Lower lobe of right lung (tissue), 2 donors: Measurements from ENCODE around the gene HDAC9. TPM values are rescaled to one million over a fixed set of nuclear protein-coding genes. Genes with fewer than 3 reads are reported as not detected.

ENCODE experiments used
- ATAC-seq, 2 donors: fragments of 200-7000 bp; cut with Tn5 transposase; one replicate each; pipeline ENCODE4 v1.9.1; 2020 to 2022; ENCODE audit warnings: mild to moderate bottlenecking in 2 of 2, moderate library complexity in 2 of 2
- DNase-seq: peaks from one replicate; pipeline ENCODE4 v3.0.0-alpha.2; 2020
- H3K27ac ChIP-seq: fragments of 200-600 bp; one replicate; pipeline ENCODE4 v1.8.0; 2022
- H3K27me3 ChIP-seq: fragments of 200-600 bp; one replicate; pipeline ENCODE4 v1.8.0; 2022; ENCODE audit warnings: low read depth
- H3K36me3 ChIP-seq: fragments of 200-600 bp; one replicate; pipeline ENCODE4 v1.8.0; 2022; ENCODE audit warnings: mild to moderate bottlenecking
- H3K4me1 ChIP-seq: fragments of 200-600 bp; one replicate; pipeline ENCODE4 v1.8.0; 2022
- H3K4me3 ChIP-seq: fragments of 200-600 bp; one replicate; pipeline ENCODE4 v1.8.0; 2022; ENCODE audit warnings: mild to moderate bottlenecking
- H3K9me3 ChIP-seq: fragments of 200-600 bp; one replicate; pipeline ENCODE4 v1.8.0; 2022
- CTCF ChIP-seq: fragments of 200-600 bp; IDR thresholded peaks from one replicate; pipeline ENCODE4 v1.8.0; 2022; ENCODE audit warnings: antibody characterized with exemption, mild to moderate bottlenecking
- intact Hi-C: fragments of 100-400 bp; cut with DNase I; formaldehyde crosslinking; loops from one replicate; pipeline ENCODE4 v1.11.0; 2022
- total RNA-seq: library from RNA; stranded (reverse); fragmentation: NEBNext Ultra II Directional; extraction: Animal tissue kit (Norgen Biotek cat#: 25700); gene quantifications from one replicate; pipeline ENCODE4 v1.2.1, GENCODE V29; 2021
- donor health status: DM: no; HTN: yes; CAD: no; lungs with severe emphysema.

HDAC9 gene
- total RNA-seq, 1 donor from 2014 or later: 14.3 TPM

- Histone ChIP-seq H3K27me3 (no peaks in the 10 kb centered on the region), H3K36me3 (no peaks in the 10 kb centered on the region), H3K4me1 (peaks cover 16% of the 10 kb centered on the region), H3K27ac (no peak overlapping the region), H3K4me3 (no peak overlapping the region), H3K9me3 (no peaks in the 10 kb centered on the region)
- intact Hi-C loops: no loop called here
- TF ChIP-seq CTCF: no peak
- DNase-seq (no peak), ATAC-seq (peak; percentile 67 to 80)
These were observed 4.0 kb downstream of the HDAC9 start for GRCh38 chr7:18499407-18500177.

- DNase-seq (no peak), ATAC-seq (no peak)
- H3K27me3 ChIP-seq: no peaks in the 10 kb centered on the region
- H3K36me3 ChIP-seq: no peaks in the 10 kb centered on the region
- intact Hi-C loops: no loop called here
- no peak overlapping the region for H3K27ac ChIP-seq
- no peak for TF ChIP-seq CTCF
- no peak overlapping the region for H3K4me3 ChIP-seq
- H3K9me3 ChIP-seq: no peaks in the 10 kb centered on the region
- peaks cover 4% of the 10 kb centered on the region for H3K4me1 ChIP-seq
These were observed 7.7 kb downstream of the HDAC9 start for GRCh38 chr7:18503126-18503866.

GRCh38 chr7:18504965-18505364, 9.4 kb downstream of the HDAC9 start:
- DNase-seq (no peak), ATAC-seq (no peak)

GRCh38 chr7:18505870-18506460, 10.4 kb downstream of the HDAC9 start:
- DNase-seq (no peak), ATAC-seq (no peak)
- intact Hi-C loops: no loop called here
- H3K27me3 ChIP-seq: no peaks in the 10 kb centered on the region
- TF ChIP-seq CTCF: no peak
- no peak overlapping the region for H3K27ac ChIP-seq
- H3K4me3 ChIP-seq: no peak overlapping the region
- peaks cover 12% of the 10 kb centered on the region for H3K4me1 ChIP-seq
- no peaks in the 10 kb centered on the region for H3K36me3 ChIP-seq
- no peaks in the 10 kb centered on the region for H3K9me3 ChIP-seq

More at GRCh38 chr7:18504965-18505364, 9.4 kb downstream of the HDAC9 start:
- peaks cover 12% of the 10 kb centered on the region for H3K4me1 ChIP-seq
- H3K27me3 ChIP-seq: no peaks in the 10 kb centered on the region
- no peaks in the 10 kb centered on the region for H3K9me3 ChIP-seq
- intact Hi-C loops: no loop called here
- no peak overlapping the region for H3K4me3 ChIP-seq
- no peak for TF ChIP-seq CTCF
- no peaks in the 10 kb centered on the region for H3K36me3 ChIP-seq
- no peak overlapping the region for H3K27ac ChIP-seq

GRCh38 chr7:18508443-18509427, 13.2 kb downstream of the HDAC9 start:
- no peaks in the 10 kb centered on the region for H3K9me3 ChIP-seq
- H3K27me3 ChIP-seq: no peaks in the 10 kb centered on the region
- no peak overlapping the region for H3K27ac ChIP-seq
- H3K4me3 ChIP-seq: no peak overlapping the region
- intact Hi-C loops: no loop called here
- TF ChIP-seq CTCF: no peak
- DNase-seq (no peak), ATAC-seq (peak; percentile 78 to 85)
- H3K4me1 ChIP-seq: peaks cover 12% of the 10 kb centered on the region
- H3K36me3 ChIP-seq: no peaks in the 10 kb centered on the region
